Ishikawa (cell line): ENCODE measurements around the gene VPS54.

Source experiments
- CEBPB ChIP-seq: IDR thresholded peaks from 2 replicates; pipeline ENCODE4 v1.6.1; 2012
- CREB1 ChIP-seq: IDR thresholded peaks from 2 replicates; pipeline ENCODE4 v1.6.1; 2012; ENCODE audit warnings: low read depth
- EGR1 ChIP-seq: IDR thresholded peaks from 2 replicates; pipeline ENCODE4 v1.6.1; 2012
- EP300 ChIP-seq: IDR thresholded peaks from 2 replicates; pipeline ENCODE4 v1.6.1; 2012; ENCODE audit warnings: borderline replicate concordance
- FOXM1 ChIP-seq: IDR thresholded peaks from 2 replicates; pipeline ENCODE4 v1.6.1; 2012; ENCODE audit warnings: low read depth, borderline replicate concordance
- MAX ChIP-seq: IDR thresholded peaks from 2 replicates; pipeline ENCODE4 v1.6.1; 2012
- NFIC ChIP-seq: IDR thresholded peaks from 2 replicates; pipeline ENCODE4 v1.6.1; 2012
- RAD21 ChIP-seq: IDR thresholded peaks from 2 replicates; pipeline ENCODE4 v1.6.1; 2012; ENCODE audit warnings: low read depth
- TAF1 ChIP-seq: IDR thresholded peaks from 2 replicates; pipeline ENCODE4 v1.6.1; 2012; ENCODE audit warnings: low read depth, mild to moderate bottlenecking
- TCF12 ChIP-seq: IDR thresholded peaks from 2 replicates; pipeline ENCODE4 v1.6.1; 2012; ENCODE audit warnings: low read depth
- TEAD4 ChIP-seq: IDR thresholded peaks from 2 replicates; pipeline ENCODE4 v1.6.1; 2012
- USF1 ChIP-seq: IDR thresholded peaks from 2 replicates; pipeline ENCODE4 v1.6.1; 2012
- YY1 ChIP-seq: IDR thresholded peaks from 2 replicates; pipeline ENCODE4 v1.6.1; 2012; ENCODE audit warnings: low read depth
- ZBTB7A ChIP-seq: IDR thresholded peaks from 2 replicates; pipeline ENCODE4 v1.6.1; 2012; ENCODE audit warnings: low read depth
- TF ChIP-seq, protein P1 (sequence below): IDR thresholded peaks from 2 replicates; pipeline ENCODE4 v1.6.1; 2012; ENCODE audit warnings: low read depth, mild to moderate bottlenecking

Gene VPS54

GRCh38 chr2:64015898-64016297 is 3.3 kb downstream of the VPS54 start:
- TF ChIP-seq EP300 (no peak), RAD21 (no peak), CREB1 (no peak), EGR1 (no peak), FOXM1 (no peak), TAF1 (no peak), YY1 (no peak), USF1 (no peak), ZBTB7A (no peak)
- TF ChIP-seq, protein P1, sequence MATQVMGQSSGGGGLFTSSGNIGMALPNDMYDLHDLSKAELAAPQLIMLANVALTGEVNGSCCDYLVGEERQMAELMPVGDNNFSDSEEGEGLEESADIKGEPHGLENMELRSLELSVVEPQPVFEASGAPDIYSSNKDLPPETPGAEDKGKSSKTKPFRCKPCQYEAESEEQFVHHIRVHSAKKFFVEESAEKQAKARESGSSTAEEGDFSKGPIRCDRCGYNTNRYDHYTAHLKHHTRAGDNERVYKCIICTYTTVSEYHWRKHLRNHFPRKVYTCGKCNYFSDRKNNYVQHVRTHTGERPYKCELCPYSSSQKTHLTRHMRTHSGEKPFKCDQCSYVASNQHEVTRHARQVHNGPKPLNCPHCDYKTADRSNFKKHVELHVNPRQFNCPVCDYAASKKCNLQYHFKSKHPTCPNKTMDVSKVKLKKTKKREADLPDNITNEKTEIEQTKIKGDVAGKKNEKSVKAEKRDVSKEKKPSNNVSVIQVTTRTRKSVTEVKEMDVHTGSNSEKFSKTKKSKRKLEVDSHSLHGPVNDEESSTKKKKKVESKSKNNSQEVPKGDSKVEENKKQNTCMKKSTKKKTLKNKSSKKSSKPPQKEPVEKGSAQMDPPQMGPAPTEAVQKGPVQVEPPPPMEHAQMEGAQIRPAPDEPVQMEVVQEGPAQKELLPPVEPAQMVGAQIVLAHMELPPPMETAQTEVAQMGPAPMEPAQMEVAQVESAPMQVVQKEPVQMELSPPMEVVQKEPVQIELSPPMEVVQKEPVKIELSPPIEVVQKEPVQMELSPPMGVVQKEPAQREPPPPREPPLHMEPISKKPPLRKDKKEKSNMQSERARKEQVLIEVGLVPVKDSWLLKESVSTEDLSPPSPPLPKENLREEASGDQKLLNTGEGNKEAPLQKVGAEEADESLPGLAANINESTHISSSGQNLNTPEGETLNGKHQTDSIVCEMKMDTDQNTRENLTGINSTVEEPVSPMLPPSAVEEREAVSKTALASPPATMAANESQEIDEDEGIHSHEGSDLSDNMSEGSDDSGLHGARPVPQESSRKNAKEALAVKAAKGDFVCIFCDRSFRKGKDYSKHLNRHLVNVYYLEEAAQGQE = no peak

- TF ChIP-seq EP300 = no peak
- TF ChIP-seq NFIC = no peak
- TF ChIP-seq FOXM1 = no peak
- TF ChIP-seq MAX = no peak
- no peak for TF ChIP-seq CEBPB
- TF ChIP-seq TAF1 = no peak
- no peak for TF ChIP-seq RAD21
- TF ChIP-seq TEAD4 = no peak
- TF ChIP-seq USF1 = no peak
- TF ChIP-seq YY1 = no peak
- no peak for TF ChIP-seq EGR1
- no peak for TF ChIP-seq CREB1
- TF ChIP-seq, protein P1 = no peak
Measured at GRCh38 chr2:64015391-64015790, 3.8 kb downstream of the VPS54 start.

DNA sequence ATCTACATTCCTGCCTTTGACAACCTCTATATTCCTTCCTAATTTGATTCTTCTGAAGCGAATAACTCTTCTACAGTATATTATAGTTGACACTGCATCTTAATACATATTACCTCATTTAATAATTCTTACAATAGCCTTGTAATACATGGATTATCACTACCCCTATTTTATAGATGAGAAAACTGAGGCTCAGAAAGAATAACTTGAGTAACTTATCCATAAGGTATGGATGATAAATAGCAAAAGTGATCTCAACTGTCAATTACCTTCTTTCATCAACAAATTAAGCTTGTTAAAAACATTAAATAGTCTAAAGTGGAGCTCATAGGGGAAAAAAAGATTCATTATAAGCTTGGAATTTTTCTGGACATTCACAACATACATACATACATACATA is 4.6 kb downstream of the VPS54 start:
- TF ChIP-seq USF1 = no peak
- TF ChIP-seq TCF12 = no peak
- TF ChIP-seq TAF1 = no peak
- no peak for TF ChIP-seq EGR1
- TF ChIP-seq CREB1 = no peak
- TF ChIP-seq RAD21 = no peak
- no peak for TF ChIP-seq ZBTB7A
- no peak for TF ChIP-seq CEBPB
- no peak for TF ChIP-seq FOXM1
- TF ChIP-seq, protein P1 = no peak
- no peak for TF ChIP-seq MAX
- TF ChIP-seq YY1 = no peak
- TF ChIP-seq EP300 = no peak
- TF ChIP-seq NFIC = no peak
- no peak for TF ChIP-seq TEAD4

DNA sequence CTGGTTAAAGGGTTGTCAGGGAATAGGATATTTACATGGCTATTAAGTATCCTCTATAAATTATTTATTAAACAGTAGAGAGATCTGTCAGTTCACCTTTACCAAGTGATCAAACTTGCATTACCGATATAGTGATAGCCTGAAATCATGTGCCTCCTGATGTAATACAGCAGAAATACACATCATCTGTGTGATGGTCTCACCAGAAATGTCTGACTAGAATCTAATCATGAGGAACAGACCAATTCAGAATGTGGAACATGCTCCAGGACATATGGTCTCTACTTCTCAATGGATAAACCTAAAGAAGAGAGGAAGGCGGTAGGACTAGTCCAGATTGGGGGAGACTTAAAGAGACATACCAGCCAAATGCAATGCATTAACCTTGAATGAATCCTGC is 6.2 kb downstream of the VPS54 start:
- no peak for TF ChIP-seq NFIC
- TF ChIP-seq, protein P1 = no peak
- TF ChIP-seq FOXM1 = no peak
- no peak for TF ChIP-seq CREB1
- no peak for TF ChIP-seq CEBPB
- TF ChIP-seq RAD21 = no peak
- TF ChIP-seq EP300 = no peak
- TF ChIP-seq USF1 = no peak
- TF ChIP-seq TCF12 = no peak
- TF ChIP-seq TAF1 = no peak
- no peak for TF ChIP-seq YY1
- TF ChIP-seq TEAD4 = no peak
- no peak for TF ChIP-seq MAX
- TF ChIP-seq EGR1 = no peak
- no peak for TF ChIP-seq ZBTB7A
